Measurements from ENCODE around the gene RAD51B. TPM values are rescaled to one million over a fixed set of nuclear protein-coding genes. Genes with fewer than 3 reads are reported as not detected.

The RAD51B gene
- polyA plus RNA-seq, 1 donor (not counting 4 experiments of a cell fraction or from before 2014, with no cell fraction given): 13.3 TPM

GRCh38 chr14:68611599-68611998 lies 792.0 kb downstream of the RAD51B start:
- H3K79me2 ChIP-seq (ENCODE audit: control insufficient read depth, insufficient read depth, low read length): no peaks in the 10 kb centered on the region
- dilution Hi-C loops (cut with MboI; ENCODE audit: extremely low pct_ligation_motif_present, low sequenced_read_pairs): no loop called here
- no peak overlapping the region for H3K27ac ChIP-seq (ENCODE audit: control insufficient read depth, insufficient read depth, low read length)
- no peaks in the 10 kb centered on the region for H3K27me3 ChIP-seq (ENCODE audit: control insufficient read depth, extremely low read depth, insufficient read depth, low read length)
- DNase-seq (ENCODE audit: low read depth, low spot score) (no peak), FAIRE-seq (no peak)
- TF ChIP-seq EZH2 (IDR thresholded peaks at IDR 0.05; ENCODE audit: low read length): no peak
- no peak for TF ChIP-seq CTCF (optimal IDR thresholded peaks at IDR 0.05 in 1 of 3, IDR thresholded peaks at IDR 0.05 in 1 of 3, conservative IDR thresholded peaks at IDR 0.05 in 1 of 3; ENCODE audit: extremely low read depth in 1 of 3, insufficient read depth in 2 of 3, low read length in 3 of 3)
- no peak overlapping the region for H3K4me2 ChIP-seq (ENCODE audit: control insufficient read depth, extremely low read depth, insufficient read depth, low read depth, low read length)
- H3K9me3 ChIP-seq (ENCODE audit: control insufficient read depth, low read depth, low read length): peaks cover 7% of the 10 kb centered on the region
- H4K20me1 ChIP-seq (ENCODE audit: control insufficient read depth, extremely low read depth, insufficient read depth, low read length): no peaks in the 10 kb centered on the region
- H2AFZ ChIP-seq (ENCODE audit: control insufficient read depth, low read length): no peak overlapping the region
- no peaks in the 10 kb centered on the region for H3K36me3 ChIP-seq (ENCODE audit: control insufficient read depth in 2 of 2, extremely low read depth in 1 of 2, insufficient read depth in 2 of 2, low read length in 2 of 2)
- no peaks in the 10 kb centered on the region for H3K9me1 ChIP-seq (ENCODE audit: control insufficient read depth, extremely low read depth, insufficient read depth, low read length)
- H3K4me1 ChIP-seq (ENCODE audit: control insufficient read depth, extremely low read depth, insufficient read depth, low read length): no peaks in the 10 kb centered on the region
- H3K9ac ChIP-seq (ENCODE audit: control insufficient read depth, extremely low read depth, insufficient read depth, low read length): no peak overlapping the region
- H3K4me3 ChIP-seq (ENCODE audit: control insufficient read depth in 2 of 3, extremely low read depth in 1 of 3, insufficient read depth in 2 of 3, low read depth in 1 of 3, low read length in 3 of 3): no peak overlapping the region

- no peaks in the 10 kb centered on the region for H3K9me1 ChIP-seq (ENCODE audit: control insufficient read depth, extremely low read depth, insufficient read depth, low read length)
- no peak overlapping the region for H2AFZ ChIP-seq (ENCODE audit: control insufficient read depth, low read length)
These were observed 792.5 kb downstream of the RAD51B start for GRCh38 chr14:68612049-68612448.

More at GRCh38 chr14:68612049-68612448, 792.5 kb downstream of the RAD51B start:
- Histone ChIP-seq H3K9ac (ENCODE audit: control insufficient read depth, extremely low read depth, insufficient read depth, low read length) (no peak overlapping the region), H3K4me2 (ENCODE audit: control insufficient read depth, extremely low read depth, insufficient read depth, low read depth, low read length) (no peak overlapping the region), H3K4me3 (ENCODE audit: control insufficient read depth in 2 of 3, extremely low read depth in 1 of 3, insufficient read depth in 2 of 3, low read depth in 1 of 3, low read length in 3 of 3) (no peak overlapping the region), H3K36me3 (ENCODE audit: control insufficient read depth in 2 of 2, extremely low read depth in 1 of 2, insufficient read depth in 2 of 2, low read length in 2 of 2) (no peaks in the 10 kb centered on the region), H3K27ac (ENCODE audit: control insufficient read depth, insufficient read depth, low read length) (no peak overlapping the region), H3K79me2 (ENCODE audit: control insufficient read depth, insufficient read depth, low read length) (no peaks in the 10 kb centered on the region), H4K20me1 (ENCODE audit: control insufficient read depth, extremely low read depth, insufficient read depth, low read length) (no peaks in the 10 kb centered on the region), H3K4me1 (ENCODE audit: control insufficient read depth, extremely low read depth, insufficient read depth, low read length) (no peaks in the 10 kb centered on the region), H3K9me3 (ENCODE audit: control insufficient read depth, low read depth, low read length) (peaks cover 7% of the 10 kb centered on the region), H3K27me3 (ENCODE audit: control insufficient read depth, extremely low read depth, insufficient read depth, low read length) (no peaks in the 10 kb centered on the region)
- TF ChIP-seq CTCF (optimal IDR thresholded peaks at IDR 0.05 in 1 of 3, IDR thresholded peaks at IDR 0.05 in 1 of 3, conservative IDR thresholded peaks at IDR 0.05 in 1 of 3; ENCODE audit: extremely low read depth in 1 of 3, insufficient read depth in 2 of 3, low read length in 3 of 3) (no peak), EZH2 (IDR thresholded peaks at IDR 0.05; ENCODE audit: low read length) (no peak)
- FAIRE-seq: no peak
- DNase-seq (ENCODE audit: low read depth, low spot score): no peak
- dilution Hi-C loops (cut with MboI; ENCODE audit: extremely low pct_ligation_motif_present, low sequenced_read_pairs): no loop called here

Data from keratinocyte (primary cell).